Testis (tissue), 2 donors: ENCODE data around the gene LPCAT2.

Source experiments
- CTCF ChIP-seq, 3 experiments: fragments of 450-650 bp in 2 of 3; fragments of 200-600 bp in 1 of 3; sonication (generic) in 1 of 3; IDR thresholded peaks; one replicate each; pipeline ENCODE4 v1.5.1; 2016 to 2019; ENCODE audit warnings: antibody characterized with exemption in 3 of 3, mild to moderate bottlenecking in 2 of 3, moderate library complexity in 1 of 3
- POLR2A ChIP-seq: fragments of 450-650 bp; IDR thresholded peaks from one replicate; pipeline ENCODE4 v1.6.1; 2017; ENCODE audit warnings: antibody characterized with exemption, mild to moderate bottlenecking, moderate library complexity

GRCh38 chr16:55495616-55496289, 13.1 kb upstream of the LPCAT2 start:
- TF ChIP-seq CTCF (IDR thresholded peaks at IDR 0.05) (no peak), POLR2A (no peak)
